Stimulated activated CD8-positive, alpha-beta memory T cell treated with anti-CD3 and anti-CD28 coated beads, Interleukin-4, amount 100 ng/mL, for 4 hours (primary cell): ENCODE measurements around the gene SLC24A3.

Experiments used
- DNase-seq, 2 donors: peaks; one replicate each; pipeline ENCODE4 v3.0.0-alpha.2; 2020; ENCODE audit warnings: low read depth in 2 of 2, low spot score in 1 of 2

Gene SLC24A3

GRCh38 chr20:19301142-19301541 lies 88.7 kb downstream of the SLC24A3 start:
- DNase-seq: no peak

GRCh38 chr20:19301843-19302242 lies 89.4 kb downstream of the SLC24A3 start:
- DNase-seq: no peak

GRCh38 chr20:19302714-19303113 lies 90.3 kb downstream of the SLC24A3 start:
- no peak for DNase-seq

GRCh38 chr20:19304389-19304788 lies 91.9 kb downstream of the SLC24A3 start:
- no peak for DNase-seq

GRCh38 chr20:19304886-19305415 lies 92.5 kb downstream of the SLC24A3 start:
- no peak for DNase-seq

- DNase-seq: no peak
Measured at GRCh38 chr20:19308146-19308545, 95.7 kb downstream of the SLC24A3 start.

GRCh38 chr20:19310541-19310940 lies 98.1 kb downstream of the SLC24A3 start:
- no peak for DNase-seq

- DNase-seq: no peak
Measured at GRCh38 chr20:19313342-19314069, 101.1 kb downstream of the SLC24A3 start.

GRCh38 chr20:19314621-19315020 lies 102.2 kb downstream of the SLC24A3 start:
- no peak for DNase-seq

GRCh38 chr20:19317237-19318069 lies 105.0 kb downstream of the SLC24A3 start:
- no peak for DNase-seq

- DNase-seq: no peak
Measured at GRCh38 chr20:19318610-19319009, 106.2 kb downstream of the SLC24A3 start.

- no peak for DNase-seq
Measured at GRCh38 chr20:19320005-19320404, 107.6 kb downstream of the SLC24A3 start.

- no peak for DNase-seq
Measured at GRCh38 chr20:19321176-19321575, 108.7 kb downstream of the SLC24A3 start.

GRCh38 chr20:19322061-19322985 lies 109.9 kb downstream of the SLC24A3 start:
- no peak for DNase-seq

GRCh38 chr20:19327401-19327800 lies 115.0 kb downstream of the SLC24A3 start:
- DNase-seq: no peak

GRCh38 chr20:19328676-19329075 lies 116.2 kb downstream of the SLC24A3 start:
- DNase-seq: no peak

GRCh38 chr20:19330038-19330437 lies 117.6 kb downstream of the SLC24A3 start:
- no peak for DNase-seq

GRCh38 chr20:19330731-19331130 lies 118.3 kb downstream of the SLC24A3 start:
- DNase-seq: no peak

- DNase-seq: no peak
Measured at GRCh38 chr20:19333563-19333962, 121.1 kb downstream of the SLC24A3 start.

GRCh38 chr20:19335341-19335740 lies 122.9 kb downstream of the SLC24A3 start:
- DNase-seq: no peak

GRCh38 chr20:19335916-19336315 lies 123.5 kb downstream of the SLC24A3 start:
- DNase-seq: no peak
